Kidney epithelial cell (primary cell): Measurements from ENCODE around the gene SYT11. TPM values are rescaled to one million over a fixed set of nuclear protein-coding genes. Genes with fewer than 3 reads are reported as not detected.

Experiments used
- DNase-seq: peaks from one replicate; pipeline ENCODE4 v3.0.0-alpha.2; 2010; ENCODE audit warnings: low read depth
- H3K27me3 ChIP-seq: 2 replicates; pipeline ENCODE4 v1.6.0; 2011; ENCODE audit warnings: low read length; ENCODE audit not compliant: control insufficient read depth, insufficient read depth
- H3K36me3 ChIP-seq: 2 replicates; pipeline ENCODE4 v1.5.1; 2011; ENCODE audit warnings: low read length; ENCODE audit not compliant: control insufficient read depth, insufficient read depth
- H3K4me3 ChIP-seq: 2 replicates; pipeline ENCODE4 v1.5.1; 2011; ENCODE audit warnings: low read depth, mild to moderate bottlenecking, control low read depth, low read length
- total RNA-seq: library from RNA; depleted of rRNA; stranded (reverse); fragments of >200 nt; gene quantifications from 2 replicates; pipeline ENCODE4 v1.2.3, GENCODE V29; 2015
- TF ChIP-seq, protein P1 (sequence below): IDR thresholded peaks from 2 replicates; pipeline ENCODE4 v1.5.1; 2011; ENCODE audit warnings: mild to moderate bottlenecking, moderate library complexity, low read length, control low read depth, inconsistent platforms; ENCODE audit not compliant: insufficient read depth, poor library complexity, severe bottlenecking

Gene SYT11
- total RNA-seq, 1 donor from 2014 or later, result 28.1 TPM

DNA sequence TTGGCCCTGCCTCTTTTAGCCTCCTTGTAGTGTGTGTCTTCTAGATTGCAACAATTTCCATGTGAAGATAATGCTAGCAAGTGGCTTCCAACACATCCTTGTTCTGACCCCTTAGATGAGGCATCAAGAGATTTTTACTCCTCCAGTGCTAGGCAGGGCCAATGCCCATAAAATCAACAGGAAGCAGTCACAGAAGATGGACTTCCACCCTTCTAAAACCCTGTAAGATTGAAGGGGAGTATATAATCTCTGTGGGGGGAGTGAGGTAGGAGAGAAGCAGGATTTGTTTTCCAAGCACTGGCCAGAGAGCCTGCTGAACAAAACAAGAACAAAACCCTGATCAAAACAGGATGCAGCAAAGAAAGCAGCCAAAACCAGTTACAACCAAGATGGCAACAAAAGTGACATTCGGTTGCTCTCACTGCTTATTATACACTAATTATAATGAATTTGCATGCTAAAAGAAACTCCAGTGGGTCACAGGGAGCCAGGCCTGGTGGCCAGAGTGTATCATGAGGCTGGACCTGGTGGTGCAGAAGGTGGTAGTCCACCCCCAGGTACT, 14.4 kb upstream of the SYT11 start:
- TF ChIP-seq, protein P1, sequence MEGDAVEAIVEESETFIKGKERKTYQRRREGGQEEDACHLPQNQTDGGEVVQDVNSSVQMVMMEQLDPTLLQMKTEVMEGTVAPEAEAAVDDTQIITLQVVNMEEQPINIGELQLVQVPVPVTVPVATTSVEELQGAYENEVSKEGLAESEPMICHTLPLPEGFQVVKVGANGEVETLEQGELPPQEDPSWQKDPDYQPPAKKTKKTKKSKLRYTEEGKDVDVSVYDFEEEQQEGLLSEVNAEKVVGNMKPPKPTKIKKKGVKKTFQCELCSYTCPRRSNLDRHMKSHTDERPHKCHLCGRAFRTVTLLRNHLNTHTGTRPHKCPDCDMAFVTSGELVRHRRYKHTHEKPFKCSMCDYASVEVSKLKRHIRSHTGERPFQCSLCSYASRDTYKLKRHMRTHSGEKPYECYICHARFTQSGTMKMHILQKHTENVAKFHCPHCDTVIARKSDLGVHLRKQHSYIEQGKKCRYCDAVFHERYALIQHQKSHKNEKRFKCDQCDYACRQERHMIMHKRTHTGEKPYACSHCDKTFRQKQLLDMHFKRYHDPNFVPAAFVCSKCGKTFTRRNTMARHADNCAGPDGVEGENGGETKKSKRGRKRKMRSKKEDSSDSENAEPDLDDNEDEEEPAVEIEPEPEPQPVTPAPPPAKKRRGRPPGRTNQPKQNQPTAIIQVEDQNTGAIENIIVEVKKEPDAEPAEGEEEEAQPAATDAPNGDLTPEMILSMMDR, result no peak
- H3K36me3 ChIP-seq, result no peaks in the 10 kb centered on the region
- no peak overlapping the region for H3K4me3 ChIP-seq
- DNase-seq, result no peak
- H3K27me3 ChIP-seq, result no peaks in the 10 kb centered on the region

DNA sequence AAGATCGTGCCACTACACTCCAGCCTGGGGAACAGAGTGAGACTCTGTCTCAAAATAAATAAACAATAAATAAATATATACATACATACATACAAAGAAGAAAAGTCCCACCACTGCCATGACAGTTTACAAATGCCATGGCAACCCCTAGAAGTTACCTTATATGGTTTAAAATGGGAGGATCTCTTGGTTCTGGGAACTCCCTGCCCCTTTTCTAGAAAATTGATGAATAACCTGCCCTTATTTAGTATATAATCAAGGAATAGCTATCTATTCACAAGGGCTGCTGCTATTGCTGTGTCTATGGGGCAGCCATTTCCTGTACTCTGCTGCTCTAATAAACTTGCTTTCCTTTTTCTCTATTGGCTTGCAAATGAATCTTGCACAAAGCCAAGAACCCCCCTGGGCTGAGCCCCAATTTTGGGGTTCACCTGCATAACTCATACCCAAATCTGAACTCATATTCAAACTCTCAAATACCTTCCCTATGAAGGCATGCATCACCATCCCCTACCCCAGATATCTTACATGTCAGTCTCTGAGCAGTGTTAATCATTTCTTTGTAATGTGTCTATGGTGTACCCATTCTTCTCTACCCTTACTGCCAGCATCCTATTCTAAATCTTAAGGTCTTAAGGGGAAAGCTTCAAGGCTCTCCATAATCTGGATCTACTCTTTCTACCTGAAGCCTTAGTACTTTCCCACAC, 11.4 kb upstream of the SYT11 start:
- TF ChIP-seq, protein P1, result no peak
- no peak for DNase-seq
- Histone ChIP-seq H3K27me3 (no peaks in the 10 kb centered on the region), H3K36me3 (no peaks in the 10 kb centered on the region), H3K4me3 (no peak overlapping the region)

DNA sequence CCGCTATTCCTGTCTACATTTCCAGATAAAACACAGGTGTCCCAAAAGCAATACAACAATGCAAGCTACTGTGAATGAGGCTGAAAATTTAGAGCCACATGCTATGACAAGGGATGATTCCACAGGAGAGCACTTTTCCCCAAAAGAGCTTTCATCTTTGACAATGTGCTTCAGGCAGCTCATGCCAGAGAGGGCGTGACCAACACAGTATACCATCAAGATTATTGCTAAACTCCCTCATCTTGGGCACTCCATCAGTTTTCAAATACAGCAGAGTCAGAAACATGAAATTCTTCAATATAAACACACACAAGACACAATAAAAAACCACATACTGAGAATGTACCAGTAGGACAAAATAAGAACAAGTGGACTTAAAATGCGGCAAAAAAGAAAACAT, 9.0 kb upstream of the SYT11 start:
- Histone ChIP-seq H3K27me3 (no peaks in the 10 kb centered on the region), H3K36me3 (peaks cover 1% of the 10 kb centered on the region), H3K4me3 (no peak overlapping the region)
- no peak for DNase-seq
- TF ChIP-seq, protein P1, result no peak

DNA sequence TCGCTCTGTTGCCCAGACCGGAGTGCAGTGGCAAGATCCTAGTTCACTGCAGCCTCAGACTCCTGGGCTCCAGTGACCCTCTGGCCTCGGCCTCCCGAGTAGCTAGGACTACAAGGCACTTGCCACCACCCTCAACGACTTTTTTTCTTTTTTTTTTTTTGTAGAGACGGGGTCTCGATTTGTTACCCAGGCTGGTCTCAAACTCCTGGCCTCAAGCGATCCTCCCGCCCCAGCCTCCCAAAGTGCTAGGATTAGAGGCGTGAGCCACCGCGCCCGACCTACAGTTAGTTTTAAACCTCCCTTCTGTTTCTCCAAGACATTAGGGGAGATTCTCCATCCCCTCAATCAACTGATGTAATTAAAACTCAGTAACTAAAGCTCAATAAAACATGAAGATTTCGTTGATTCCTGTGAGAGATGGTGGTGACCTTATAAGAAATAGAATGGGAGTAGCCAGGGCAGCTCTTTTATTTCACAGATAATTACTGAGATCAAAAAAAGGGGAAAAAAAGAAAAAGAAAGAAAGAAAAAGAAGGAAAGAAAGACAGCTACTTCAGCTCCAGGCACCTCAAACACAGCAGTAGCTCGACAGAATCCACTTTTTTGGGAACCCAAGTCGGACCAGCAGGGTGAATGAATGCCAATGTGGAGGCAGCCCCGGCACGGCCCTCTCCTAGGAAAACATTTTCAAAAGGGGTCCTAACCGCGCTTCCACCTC, 3.0 kb upstream of the SYT11 start:
- DNase-seq, result no peak
- Histone ChIP-seq H3K36me3 (peaks cover 1% of the 10 kb centered on the region), H3K27me3 (no peaks in the 10 kb centered on the region), H3K4me3 (peak overlapping the region; percentile 93)
- TF ChIP-seq, protein P1, result no peak

DNA sequence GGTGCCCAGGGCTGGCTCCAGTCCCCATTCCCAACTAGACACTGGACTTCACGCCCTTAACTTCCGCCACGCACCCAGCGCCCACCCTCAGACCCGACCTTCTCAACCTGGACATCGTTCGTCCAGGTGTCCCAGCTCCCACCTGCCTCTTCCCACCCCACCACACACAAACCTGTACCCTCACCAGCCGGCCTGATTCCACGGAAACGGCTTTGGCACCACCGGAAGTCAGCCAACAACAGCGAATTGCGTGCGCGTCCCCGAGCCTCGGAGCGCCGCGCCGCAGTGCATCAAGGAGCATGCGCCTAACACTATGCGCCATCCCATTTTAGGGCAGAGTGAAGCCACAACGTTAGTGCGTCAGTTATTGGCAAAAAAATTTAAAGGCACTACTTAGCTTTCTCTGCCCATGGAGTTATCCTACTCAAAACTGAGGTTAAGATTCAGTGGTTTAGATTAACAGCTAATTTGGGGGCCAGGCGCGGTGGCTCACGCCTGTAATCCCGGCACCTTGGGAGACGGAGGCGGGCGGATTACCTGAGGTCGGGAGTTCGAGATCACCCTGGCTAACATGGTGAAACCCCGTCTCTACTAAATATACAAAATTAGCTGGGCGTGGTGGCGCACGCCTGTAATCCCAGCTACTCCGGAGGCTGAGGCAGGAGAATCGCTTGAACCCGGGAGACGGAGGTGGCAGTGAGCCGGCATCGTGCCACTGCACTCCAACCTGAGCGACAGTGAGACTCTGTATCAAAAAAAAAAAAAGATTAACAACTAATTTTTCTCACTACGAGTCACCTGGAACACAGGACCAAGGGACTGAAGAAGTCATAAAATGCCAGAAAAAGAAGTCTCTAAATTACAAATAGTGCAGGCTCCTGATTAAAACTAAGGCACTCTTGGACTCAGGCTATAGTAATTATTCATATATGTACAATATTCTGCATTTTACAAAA, 2.1 kb upstream of the SYT11 start, which contains the start of gene GON4L:
GON4L (minus strand) TSS at position 240 of the 956 bp plus-strand sequence. CDS start 3,434 bp downstream, outside the sequence.
- peaks cover 1% of the 10 kb centered on the region for H3K36me3 ChIP-seq
- no peaks in the 10 kb centered on the region for H3K27me3 ChIP-seq
- no peak for DNase-seq
- peak within 1 kb of the TSS; percentile 93 for H3K4me3 ChIP-seq
- TF ChIP-seq, protein P1, result no peak
